K562 (cell line): ENCODE data around the gene TMEFF2. TPM values are rescaled to one million over a fixed set of nuclear protein-coding genes. Genes with fewer than 3 reads are reported as not detected.
A peak's percentile ranks its signal among the peaks of the same experiment; 100 is the strongest.

Source experiments
- ATAC-seq: fragments of 200-7000 bp; cut with Tn5 transposase; 3 replicates; pipeline ENCODE4 v1.9.1; 2020; ENCODE audit warnings: moderate library complexity
- BruUV-seq: library from RNA; stranded (reverse); fragments of 400-500 nt; replicated peaks from 2 replicates; lab custom pipeline; 2021; lab: Mats Ljungman, UMichigan
- CTCF ChIA-PET: fragments of 300-600 bp; formaldehyde crosslinking; extraction: SDS; loops from one replicate; lab custom pipeline; 2021; ENCODE audit warnings: low intra/inter-chr PET ratio; lab: Yijun Ruan, JAX
- POLR2A ChIA-PET: fragments of 300-600, 350-650 bp; sonication (Branson Sonifier 250); formaldehyde crosslinking; extraction: SDS; loops from one replicate; lab custom pipeline; 2021; ENCODE audit warnings: antibody characterized with exemption, inconsistent platforms; lab: Yijun Ruan, JAX
- DNase-seq, 4 experiments: peaks; one replicate each; pipeline versions ENCODE4 v3.0.0 to v3.0.0-alpha.2; 2011 to 2018; ENCODE audit warnings: low spot score in 3 of 4, mixed read lengths in 3 of 4; ENCODE audit errors: extremely low read depth in 1 of 4
- FAIRE-seq: peaks from 2 replicates; lab custom pipeline; 2011; peaks lifted over from hg19 to GRCh38; lab: Jason Lieb, UNC
- H2AFZ ChIP-seq: 2 replicates; pipeline ENCODE4 v1.6.0; 2011; ENCODE audit warnings: low read depth, low read length, control low read depth, inconsistent platforms
- H3K27ac ChIP-seq: fragments of 200-600 bp; 3 replicates; pipeline ENCODE4 v1.8.0; 2011; ENCODE audit warnings: low read depth, mild to moderate bottlenecking, control low read depth, inconsistent platforms, low read length, moderate library complexity, mixed read lengths; ENCODE audit errors: extremely low read depth
- H3K27me3 ChIP-seq, 2 experiments: fragments of 300-600 bp in 1 of 2; 2 replicates in 1 of 2; 3 replicates in 1 of 2; pipeline versions ENCODE4 v1.6.0 to v1.8.0; 2011; ENCODE audit warnings: inconsistent platforms in 2 of 2, low read length in 2 of 2, mild to moderate bottlenecking in 1 of 2, mixed read lengths in 1 of 2, moderate library complexity in 1 of 2; ENCODE audit not compliant: control insufficient read depth in 2 of 2, insufficient read depth in 2 of 2
- H3K36me3 ChIP-seq: fragments of 300-600 bp; 3 replicates; pipeline ENCODE4 v1.8.0; 2011; ENCODE audit warnings: mild to moderate bottlenecking, low read length, inconsistent platforms; ENCODE audit not compliant: control insufficient read depth, insufficient read depth
- H3K4me1 ChIP-seq, 2 experiments: fragments of 200-600 bp in 1 of 2; replicated peaks in 1 of 2; 2 replicates in 1 of 2; 3 replicates in 1 of 2; pipeline versions ENCODE4 v1.5.1 to v1.8.0; 2011; ENCODE audit warnings: inconsistent platforms in 2 of 2, low read length in 2 of 2, mild to moderate bottlenecking in 1 of 2, mixed read lengths in 1 of 2, moderate library complexity in 1 of 2; ENCODE audit not compliant: control insufficient read depth in 2 of 2, insufficient read depth in 2 of 2
- H3K4me2 ChIP-seq: 2 replicates; pipeline ENCODE4 v1.6.1; 2011; ENCODE audit warnings: low read length, control low read depth, inconsistent platforms, mixed read lengths; ENCODE audit not compliant: insufficient read depth
- H3K4me3 ChIP-seq: fragments of 200-600 bp; sonication (generic), shearing (Covaris generic); 2 replicates; pipeline ENCODE4 v1.5.1; 2016; ENCODE audit warnings: control low read depth, inconsistent platforms
- H3K79me2 ChIP-seq: fragments of 200-600 bp; 3 replicates; pipeline ENCODE4 v1.8.0; 2011; ENCODE audit warnings: low read length, inconsistent platforms; ENCODE audit not compliant: control insufficient read depth, insufficient read depth
- H3K9ac ChIP-seq, 2 experiments: 2 replicates each; pipeline versions ENCODE4 v1.6.0 to v1.6.1; 2011; ENCODE audit warnings: low read depth in 2 of 2, low read length in 2 of 2, control low read depth in 1 of 2, inconsistent platforms in 1 of 2, mild to moderate bottlenecking in 1 of 2, mixed read lengths in 1 of 2; ENCODE audit not compliant: insufficient read depth in 1 of 2
- H3K9me1 ChIP-seq: one replicate; pipeline ENCODE4 v1.6.0; 2011; ENCODE audit warnings: inconsistent platforms, mild to moderate bottlenecking, low read length, moderate library complexity; ENCODE audit not compliant: control insufficient read depth, insufficient read depth
- H3K9me3 ChIP-seq: replicated peaks from 2 replicates; pipeline ENCODE4 v1.5.1; 2011; ENCODE audit warnings: low read depth, low read length, inconsistent platforms; ENCODE audit not compliant: control insufficient read depth, insufficient read depth
- H4K20me1 ChIP-seq: replicated peaks from 2 replicates; pipeline ENCODE4 v1.6.1; 2011; ENCODE audit warnings: low read length, inconsistent platforms, mixed read lengths; ENCODE audit not compliant: control insufficient read depth, insufficient read depth
- ATF3 ChIP-seq, 2 experiments: fragments of 450-650 bp in 1 of 2; sonication (generic) in 1 of 2; formaldehyde crosslinking in 1 of 2; IDR thresholded peaks in 1 of 2; conservative IDR thresholded peaks in 1 of 2; 2 replicates each; pipeline versions ENCODE4 v1.6.1 to v1.8.1; 2016 to 2023; ENCODE audit warnings: mild to moderate bottlenecking in 2 of 2, moderate library complexity in 2 of 2, inconsistent platforms in 1 of 2, missing genetic modification reagents in 1 of 2
- EP300 ChIP-seq: IDR thresholded peaks from 2 replicates; pipeline ENCODE4 v1.6.1; 2012; ENCODE audit warnings: low read length, improper control_type of control experiment
- FOXP1 ChIP-seq: sonication (generic); formaldehyde crosslinking; IDR thresholded peaks from 2 replicates; pipeline ENCODE4 v1.8.0; 2022; ENCODE audit warnings: mild to moderate bottlenecking, missing genetic modification reagents
- PHB2 ChIP-seq: fragments of 450-650 bp; IDR thresholded peaks from 2 replicates; pipeline ENCODE4 v1.6.1; 2017; ENCODE audit warnings: low read depth
- RAD51 ChIP-seq: fragments of 450-650 bp; IDR thresholded peaks from 2 replicates; pipeline ENCODE4 v1.7.1; 2016; ENCODE audit warnings: low read depth, mild to moderate bottlenecking, borderline replicate concordance
- RBBP5 ChIP-seq: fragments of 200-600 bp; sonication (generic); IDR thresholded peaks from 2 replicates; pipeline ENCODE4 v1.6.1; 2012; ENCODE audit warnings: borderline replicate concordance, mild to moderate bottlenecking, low read length, control low read depth, inconsistent platforms; ENCODE audit not compliant: insufficient read depth, poor library complexity, severe bottlenecking
- RREB1 ChIP-seq: fragments of 250-450 bp; sonication (Bioruptor Pico); IDR thresholded peaks from 2 replicates; pipeline ENCODE4 v1.4.0; 2020
- ZNF24 ChIP-seq: fragments of 450-650 bp; IDR thresholded peaks from 2 replicates; pipeline ENCODE4 v1.6.1; 2016
- ZNF518B ChIP-seq: fragments of 250-450 bp; sonication (Bioruptor Pico); IDR thresholded peaks from 2 replicates; pipeline ENCODE4 v1.5.0; 2021; ENCODE audit warnings: mild to moderate bottlenecking, moderate library complexity
- ZSCAN32 ChIP-seq: fragments of 450-650 bp; formaldehyde crosslinking; IDR thresholded peaks from 2 replicates; pipeline ENCODE4 v1.4.0; 2020; ENCODE audit warnings: mild to moderate bottlenecking, moderate library complexity
- WGBS: fragments of 100-300 bp; shearing (Covaris generic); methylation state at CpG from one replicate; pipeline ENCODE4 v1.1.6; 2016; ENCODE audit warnings: low coverage, mixed read lengths; ENCODE audit not compliant: insufficient coverage; ENCODE audit errors: missing lambda C conversion rate; 5-methylcytosine and 5-hydroxymethylcytosine counted together
- in situ Hi-C: fragments of 300-500 bp; cut with MboI; formaldehyde crosslinking; loops from 4 replicates; pipeline ENCODE4 v1.15.0; 2018; ENCODE audit warnings: inconsistent platforms, mixed read lengths
- intact Hi-C: fragments of 100-400 bp; cut with micrococcal nuclease; formaldehyde crosslinking; loops from 2 replicates; pipeline ENCODE4 v1.14.2; 2022
- polyA plus RNA-seq, 8 experiments: library from polyadenylated mRNA; depleted of rRNA in 4 of 8; stranded (reverse) in 5 of 8; unstranded in 3 of 8; fragments of >200 nt; fragmentation: Nextera tagmentation in 2 of 8; fragmentation: Illumina TruSeq in 1 of 8; extraction: Ambion mirVana in 2 of 8; extraction: Trizol in 1 of 8; gene quantifications; 2 replicates each; pipeline versions ENCODE4 v1.2.1 to v1.2.3, GENCODE V29; 2011 to 2014; ENCODE audit warnings: inconsistent platforms in 1 of 8, missing spikeins in 1 of 8
- total RNA-seq, 7 experiments: library from RNA; depleted of rRNA in 6 of 7; stranded (reverse); fragments of >200 nt in 6 of 7; fragmentation: Illumina TruSeq in 2 of 7; extraction: Trizol in 2 of 7; gene quantifications; 2 replicates each; pipeline versions ENCODE4 v1.2.1 to v1.2.3, GENCODE V29; 2011 to 2021; ENCODE audit warnings: low replicate concordance in 1 of 7

The TMEFF2 gene
- total and polyA plus RNA-seq, 9 of the 15 experiments (the other 6 are each of a cell fraction or from before 2014, with no cell fraction given) = 1.4 TPM; not detected in 8

DNA sequence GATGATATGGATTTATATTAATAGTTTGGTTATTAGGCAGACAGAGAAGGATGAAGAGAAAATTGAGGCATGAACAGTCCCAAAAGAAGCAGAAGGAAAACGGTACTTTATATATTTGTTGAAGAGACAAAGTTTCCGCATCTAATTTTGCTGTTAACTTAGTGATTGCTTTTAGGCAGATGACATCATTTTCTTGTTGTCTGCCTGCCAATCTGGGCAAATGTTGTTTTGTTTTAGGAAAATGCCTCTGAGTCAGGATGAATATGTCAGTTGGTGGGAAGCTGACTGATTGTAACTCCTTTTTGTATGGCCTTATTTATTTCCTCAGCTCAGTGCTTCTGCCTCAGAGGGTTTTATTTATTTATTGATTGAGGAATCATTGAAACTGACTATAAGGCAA lies 295.3 kb downstream of the TMEFF2 start:
- ATAC-seq (no peak), DNase-seq (no peak), FAIRE-seq (no peak)
- no peaks in the 10 kb centered on the region for H3K79me2 ChIP-seq
- H4K20me1 ChIP-seq = no peaks in the 10 kb centered on the region
- BruUV-seq = no TSS peak
- H2AFZ ChIP-seq = no peak overlapping the region
- intact Hi-C loops = no loop called here
- in situ Hi-C loops = no loop called here
- WGBS = 83% methylated on average over 2 of the region's 2 CpGs
- CTCF ChIA-PET = no interaction called here
- H3K4me2 ChIP-seq = no peak overlapping the region
- no peaks in the 10 kb centered on the region for H3K27me3 ChIP-seq
- no peak overlapping the region for H3K27ac ChIP-seq
- no peaks in the 10 kb centered on the region for H3K9me3 ChIP-seq
- POLR2A ChIA-PET = no interaction called here
- H3K36me3 ChIP-seq = no peaks in the 10 kb centered on the region
- H3K4me1 ChIP-seq = no peaks in the 10 kb centered on the region
- no peak overlapping the region for H3K9ac ChIP-seq
- no peaks in the 10 kb centered on the region for H3K9me1 ChIP-seq
- no peak overlapping the region for H3K4me3 ChIP-seq
- no peak for TF ChIP-seq RAD51
- no peak for TF ChIP-seq FOXP1 (CRISPR knock-in tag)
- TF ChIP-seq ZNF518B (CRISPR knock-in tag) = no peak
- TF ChIP-seq ZNF24 = no peak
- no peak for TF ChIP-seq EP300
- TF ChIP-seq PHB2 = no peak
- TF ChIP-seq RBBP5 = no peak
- TF ChIP-seq ZSCAN32 (CRISPR knock-in tag) = no peak
- no peak for TF ChIP-seq RREB1 (CRISPR knock-in tag)
- peak; percentile 34; the same call in 1 of the 2 replicates for TF ChIP-seq ATF3 (IDR thresholded peaks at IDR 0.05)
- no peak for TF ChIP-seq ATF3 (CRISPR knock-in tag; conservative IDR thresholded peaks at IDR 0.05)
